ENCODE measurements around the gene CCL11.

GRCh38 chr17:34299956-34300577 is 14.5 kb downstream of the CCL11 start:
- TF ChIP-seq, protein P1, sequence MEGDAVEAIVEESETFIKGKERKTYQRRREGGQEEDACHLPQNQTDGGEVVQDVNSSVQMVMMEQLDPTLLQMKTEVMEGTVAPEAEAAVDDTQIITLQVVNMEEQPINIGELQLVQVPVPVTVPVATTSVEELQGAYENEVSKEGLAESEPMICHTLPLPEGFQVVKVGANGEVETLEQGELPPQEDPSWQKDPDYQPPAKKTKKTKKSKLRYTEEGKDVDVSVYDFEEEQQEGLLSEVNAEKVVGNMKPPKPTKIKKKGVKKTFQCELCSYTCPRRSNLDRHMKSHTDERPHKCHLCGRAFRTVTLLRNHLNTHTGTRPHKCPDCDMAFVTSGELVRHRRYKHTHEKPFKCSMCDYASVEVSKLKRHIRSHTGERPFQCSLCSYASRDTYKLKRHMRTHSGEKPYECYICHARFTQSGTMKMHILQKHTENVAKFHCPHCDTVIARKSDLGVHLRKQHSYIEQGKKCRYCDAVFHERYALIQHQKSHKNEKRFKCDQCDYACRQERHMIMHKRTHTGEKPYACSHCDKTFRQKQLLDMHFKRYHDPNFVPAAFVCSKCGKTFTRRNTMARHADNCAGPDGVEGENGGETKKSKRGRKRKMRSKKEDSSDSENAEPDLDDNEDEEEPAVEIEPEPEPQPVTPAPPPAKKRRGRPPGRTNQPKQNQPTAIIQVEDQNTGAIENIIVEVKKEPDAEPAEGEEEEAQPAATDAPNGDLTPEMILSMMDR (conservative IDR thresholded peaks at IDR 0.05; ENCODE audit: low read depth, low read length): no peak
- no peak for TF ChIP-seq EZH2 (IDR thresholded peaks at IDR 0.05; ENCODE audit: low read length, unreplicated experiment)
- no peak for TF ChIP-seq EZH2phosphoT487 (IDR thresholded peaks at IDR 0.05; ENCODE audit: borderline replicate concordance, low read length)

Measured in PC-3 (cell line).